GM04504 (cell line): ENCODE measurements around the gene PGLYRP1.
A peak's percentile ranks its signal among the peaks of the same experiment; 100 is the strongest.

Source experiments
- DNase-seq: peaks from one replicate; pipeline ENCODE4 v3.0.0-alpha.2; 2012; ENCODE audit warnings: low read depth

Gene PGLYRP1

DNA sequence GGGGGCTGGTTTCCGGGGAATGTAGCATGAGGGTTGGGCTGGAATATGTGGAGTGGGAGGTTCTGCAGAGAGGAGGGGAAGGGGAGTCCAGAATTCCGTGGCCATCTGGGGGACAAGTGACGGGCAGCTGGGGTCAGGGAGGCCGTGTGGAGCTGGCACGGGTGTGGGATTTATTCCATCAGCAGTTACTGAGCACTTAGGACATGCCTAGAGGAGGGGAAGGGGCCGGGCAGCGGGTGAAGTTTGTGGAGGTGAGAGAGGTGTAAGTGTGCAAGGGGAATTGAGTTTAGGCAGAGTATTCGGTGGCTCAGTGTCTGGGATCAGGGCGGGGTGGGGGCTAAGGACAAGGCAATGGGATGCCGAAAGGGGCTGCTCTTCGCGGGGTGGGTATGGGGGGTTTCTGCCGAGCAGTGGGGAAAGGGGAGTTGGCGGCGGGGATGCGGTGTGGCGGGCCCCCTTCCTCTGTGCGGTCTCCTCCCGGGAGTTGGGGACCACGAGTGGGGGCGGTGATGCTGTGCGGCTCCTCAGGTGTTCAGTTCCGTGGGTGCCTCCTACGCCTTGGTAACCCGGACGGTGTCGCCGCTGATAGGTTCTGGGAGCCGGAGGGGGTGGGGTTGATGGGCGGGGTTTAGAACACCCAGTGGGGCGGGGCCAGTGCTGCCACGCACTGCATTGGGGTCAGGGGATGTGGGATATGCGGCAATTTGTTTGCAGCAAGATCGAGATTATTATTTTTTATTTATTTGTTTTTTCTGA is 22.2 kb downstream of the PGLYRP1 start:
- DNase-seq = no peak

- no peak for DNase-seq
These were observed 23.2 kb downstream of the PGLYRP1 start for GRCh38 chr19:45999653-46000121.

DNA sequence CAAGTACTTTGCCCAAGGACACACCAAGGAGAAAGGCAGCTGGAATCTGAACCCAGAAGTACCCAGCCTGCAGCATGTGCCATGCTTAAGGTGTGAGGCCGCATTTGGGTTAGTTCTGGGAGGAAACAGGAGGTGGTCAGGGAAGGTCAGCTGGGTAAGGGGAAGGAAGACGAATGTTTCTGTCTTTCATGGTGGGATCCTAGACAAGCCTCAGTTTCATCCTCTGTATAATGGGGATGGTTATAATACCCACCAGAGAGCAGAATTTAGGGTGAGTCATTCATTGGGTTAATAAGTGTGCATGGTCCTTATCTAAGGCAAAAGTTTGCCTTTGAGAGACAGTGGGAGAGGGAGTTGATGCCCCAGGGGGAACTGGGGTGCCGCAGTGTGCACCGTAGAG is 24.0 kb downstream of the PGLYRP1 start:
- DNase-seq = no peak

GRCh38 chr19:45996933-45997332 is 25.9 kb downstream of the PGLYRP1 start:
- no peak for DNase-seq

- DNase-seq = no peak
These were observed 27.0 kb downstream of the PGLYRP1 start for GRCh38 chr19:45995715-45996385.

DNA sequence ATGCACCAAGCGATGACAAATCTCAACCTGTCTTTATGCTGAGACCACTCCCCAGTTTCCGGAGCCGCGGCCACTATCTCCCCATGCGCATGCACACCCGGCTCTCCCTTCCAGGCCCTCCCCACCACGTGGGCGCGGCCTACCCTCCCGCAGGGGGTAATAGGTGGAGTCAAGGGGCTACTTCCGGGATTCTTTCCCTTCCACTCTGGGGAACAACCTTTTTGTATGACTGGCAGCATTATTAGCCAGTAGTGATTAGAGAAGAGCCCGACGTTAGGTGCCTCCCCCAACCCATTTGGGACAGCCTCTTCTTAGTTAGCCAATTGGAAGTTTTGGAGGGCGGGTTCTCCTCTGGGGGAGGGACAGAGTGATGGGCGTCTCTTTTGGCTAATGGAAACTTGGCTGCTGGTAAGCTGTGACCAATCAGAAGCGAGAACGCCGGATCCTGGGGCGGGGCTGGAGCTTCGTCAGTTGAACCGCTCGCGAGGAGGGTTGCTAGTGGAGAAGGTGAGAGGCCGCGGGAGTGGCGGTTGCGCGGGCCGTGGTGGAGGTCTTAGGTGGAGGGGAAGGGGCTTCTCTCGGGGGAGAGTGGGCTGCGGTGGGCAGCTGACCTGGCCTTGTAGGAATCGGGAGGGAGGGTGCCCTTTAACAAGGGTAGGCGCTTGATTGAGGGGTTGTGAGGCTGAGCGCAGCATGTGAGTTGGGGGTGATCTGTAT is 27.7 kb downstream of the PGLYRP1 start, which contains the start of gene CCDC61:
Gene CCDC61 (plus strand): TSS at position 470 of the 717 bp plus-strand sequence. CDS start 7,552 bp downstream, outside the sequence.
- peak; percentile 100 for DNase-seq

DNA sequence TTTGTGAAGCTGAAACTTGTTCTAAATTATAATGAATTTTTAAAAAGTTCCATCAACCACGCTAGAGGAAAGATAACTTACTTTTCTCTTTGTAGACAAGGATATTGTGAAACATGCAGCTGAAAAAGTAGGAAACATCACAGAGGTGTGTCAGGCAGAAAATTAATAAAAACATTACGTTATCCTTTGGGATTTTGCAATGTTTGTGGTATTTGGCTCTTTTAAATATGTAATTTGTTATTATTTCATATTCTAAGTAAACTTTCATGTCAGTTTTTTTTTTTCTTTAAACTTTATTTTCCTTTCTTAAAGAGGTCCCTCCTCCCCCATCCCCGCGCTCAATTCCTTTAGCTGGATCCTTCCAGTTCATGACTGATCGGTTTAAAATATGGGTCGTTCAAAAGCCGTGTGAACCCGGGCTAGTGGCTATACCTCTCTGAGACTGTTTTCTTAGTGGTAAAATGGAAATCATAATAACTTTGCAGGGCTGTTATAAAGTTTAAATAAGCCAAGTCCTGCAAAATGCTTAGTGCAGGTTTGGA is 28.3 kb downstream of the PGLYRP1 start:
- DNase-seq = no peak

DNA sequence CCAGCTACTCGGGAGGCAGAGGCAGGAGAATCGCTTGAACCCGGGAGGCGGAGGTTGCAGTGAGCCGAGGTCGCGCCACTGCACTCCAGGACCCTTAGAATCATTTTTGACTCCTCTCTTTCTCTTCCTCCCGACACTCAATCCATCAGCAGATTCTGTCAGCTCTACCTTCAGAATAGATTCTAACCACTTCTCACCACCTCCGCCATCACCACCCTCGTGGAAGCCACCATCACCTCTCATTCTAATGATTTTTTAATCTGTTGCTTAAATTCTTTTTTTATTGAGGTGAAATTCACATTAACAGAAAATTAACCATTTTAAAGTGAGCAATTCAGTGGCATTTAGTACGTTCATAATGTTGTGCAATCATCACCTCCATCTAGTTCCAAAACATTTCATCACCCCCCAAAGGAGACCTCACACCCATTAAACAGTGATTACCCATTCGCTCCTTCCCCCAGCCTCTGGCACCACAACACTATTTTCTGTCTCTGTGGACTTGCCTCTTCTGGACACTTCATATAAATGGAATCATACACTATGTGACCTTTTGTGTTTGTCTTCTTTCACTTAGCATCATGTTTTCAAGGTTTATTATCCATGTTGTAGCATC is 32.6 kb downstream of the PGLYRP1 start:
- DNase-seq = no peak

GRCh38 chr19:45985321-45985720 is 37.5 kb downstream of the PGLYRP1 start:
- DNase-seq = no peak

GRCh38 chr19:45981350-45981749 is 41.5 kb downstream of the PGLYRP1 start:
- DNase-seq = no peak

DNA sequence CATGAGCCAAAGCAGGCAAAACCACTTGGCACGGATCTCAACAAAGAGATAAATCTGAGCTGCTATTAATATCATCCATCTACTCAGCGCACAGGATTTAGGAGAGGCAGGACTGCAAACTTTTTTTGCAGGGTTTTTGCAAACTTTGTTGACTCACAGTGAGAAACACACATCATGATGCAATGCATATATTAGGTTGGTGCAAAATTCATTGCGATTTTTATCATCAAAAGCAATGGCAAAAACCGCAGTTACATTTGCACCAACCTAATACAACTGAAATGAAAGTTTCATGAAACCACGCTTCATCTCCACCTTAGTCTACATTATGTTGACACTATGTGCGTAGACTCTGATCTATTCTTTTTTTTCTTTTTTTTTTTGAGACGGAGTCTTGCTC is 44.7 kb downstream of the PGLYRP1 start:
- DNase-seq = no peak

DNA sequence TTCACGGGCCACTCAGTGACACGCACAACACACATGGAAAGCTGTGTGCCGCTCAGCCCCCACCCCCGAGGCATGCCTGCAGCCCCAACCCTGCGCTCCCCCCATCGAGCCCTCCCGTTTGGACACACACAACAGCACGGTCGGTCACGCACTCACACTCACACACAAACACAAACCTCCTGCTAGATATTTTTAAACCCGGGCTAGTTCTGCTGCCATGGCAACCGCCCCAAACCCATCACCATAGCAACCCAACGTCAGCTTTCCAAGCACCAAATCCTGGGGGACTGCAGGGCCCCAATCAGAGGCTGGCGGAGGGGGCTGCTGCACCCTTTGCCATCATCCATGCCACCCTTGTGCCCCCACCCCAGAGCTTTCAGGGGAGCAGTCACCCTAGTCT is 46.7 kb downstream of the PGLYRP1 start:
- DNase-seq = no peak

- DNase-seq = no peak
These were observed 47.4 kb downstream of the PGLYRP1 start for GRCh38 chr19:45975306-45976070.

DNA sequence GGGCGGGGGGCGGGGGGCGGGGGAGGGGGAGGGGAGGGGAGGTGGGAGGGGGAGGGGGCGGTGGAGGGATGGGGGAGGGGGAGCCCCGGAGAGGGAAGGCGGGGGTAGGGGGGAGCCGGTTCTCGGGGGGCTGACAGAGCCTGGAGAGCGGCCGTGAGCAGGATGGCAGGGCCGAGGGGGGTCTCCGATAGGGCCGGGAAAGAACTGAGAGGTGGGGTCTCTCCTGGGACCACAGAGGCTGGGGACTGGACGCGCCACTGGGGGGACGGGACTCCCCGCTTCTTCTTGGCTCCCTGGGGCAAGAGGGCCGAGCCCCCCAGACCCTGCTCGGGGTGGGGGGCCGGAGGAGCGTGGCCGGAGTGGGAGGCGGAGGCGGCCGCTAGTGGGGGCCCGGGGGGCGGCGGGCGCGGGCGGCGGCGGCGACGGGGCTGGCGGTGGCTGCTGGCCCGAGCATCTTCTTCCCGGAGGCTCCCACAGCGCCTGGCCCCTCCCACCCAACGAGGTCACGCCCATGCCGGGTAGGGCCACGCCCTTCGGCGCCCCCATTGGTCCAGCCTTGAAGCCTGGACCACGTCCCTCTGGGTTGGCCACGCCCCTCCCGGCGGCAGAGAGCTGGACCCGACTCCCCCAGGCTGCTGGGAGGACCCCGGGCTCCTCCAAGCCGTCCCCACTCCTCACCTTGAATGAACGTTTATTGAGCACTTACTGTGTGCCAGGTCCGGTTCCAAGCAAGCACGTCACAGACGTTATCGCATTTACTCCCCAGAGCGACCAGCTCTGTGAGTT is 49.1 kb downstream of the PGLYRP1 start, which contains the start of gene NOVA2:
Gene NOVA2 (minus strand): TSS at position 313 of the 786 bp plus-strand sequence. CDS start 514 bp downstream, outside the sequence.
- no peak for DNase-seq

DNA sequence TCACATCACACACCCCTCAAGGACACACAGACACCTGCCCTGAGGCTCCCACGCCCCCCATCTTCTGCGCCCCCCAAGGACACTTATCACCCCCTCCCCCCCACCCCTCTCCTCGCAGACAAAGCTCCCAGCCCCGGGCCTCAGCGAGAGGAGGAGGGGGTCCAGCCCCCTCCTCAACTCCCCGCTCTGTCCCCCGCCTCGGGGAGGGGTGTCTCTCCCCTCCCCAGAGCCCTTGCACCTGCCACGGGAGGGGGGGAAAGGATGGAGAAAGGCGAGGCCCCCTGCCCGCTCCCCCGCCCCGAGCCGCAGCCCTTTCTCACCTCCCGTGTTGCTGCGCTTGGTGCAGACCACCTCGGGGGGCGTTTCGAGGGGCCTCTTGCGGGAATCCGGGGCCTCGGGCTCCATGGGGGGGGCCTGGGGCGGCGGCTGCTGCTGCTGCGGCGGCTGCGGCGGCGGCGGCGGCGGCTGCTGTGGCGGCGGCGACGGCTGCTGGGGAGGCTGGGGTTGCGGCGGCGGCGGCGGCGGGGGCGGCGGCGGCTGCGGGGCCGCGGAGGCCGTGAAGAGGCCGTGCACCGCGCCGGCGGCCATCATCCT is 49.8 kb downstream of the PGLYRP1 start:
- DNase-seq = no peak

GRCh38 chr19:45972081-45972946 is 50.5 kb downstream of the PGLYRP1 start:
- no peak for DNase-seq

DNA sequence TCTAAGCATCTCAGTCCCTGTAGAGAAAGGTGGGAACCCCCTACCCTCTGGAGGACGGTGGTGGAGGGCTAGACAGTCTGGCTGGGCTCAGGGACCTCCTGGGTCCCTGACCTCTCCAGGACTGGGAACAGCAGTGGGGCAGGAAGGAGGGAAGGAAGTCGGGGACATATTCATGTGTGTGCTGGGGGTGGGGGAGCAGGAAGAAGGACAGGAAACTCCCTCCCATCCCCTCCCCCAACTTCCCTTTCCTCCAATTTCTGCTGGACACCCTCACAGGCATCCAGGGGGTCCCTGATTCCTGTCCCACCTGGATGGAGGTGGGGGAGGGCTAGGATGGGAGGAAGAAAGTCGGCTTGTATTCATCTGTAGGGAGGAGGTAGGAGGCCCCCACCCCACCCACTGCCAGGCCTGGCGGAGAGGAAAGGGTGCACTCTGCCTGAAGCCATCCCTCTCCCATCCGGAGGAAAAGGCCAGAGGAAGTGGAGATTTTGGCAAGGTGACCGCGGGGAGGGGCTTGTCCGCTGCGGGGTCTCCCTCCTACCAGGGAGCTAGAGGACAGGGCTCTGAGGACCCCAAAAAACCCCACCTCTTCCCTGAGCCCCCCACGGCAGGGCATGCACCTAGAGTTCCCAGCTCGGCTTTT is 51.5 kb downstream of the PGLYRP1 start:
- DNase-seq = no peak

- DNase-seq = no peak
These were observed 53.2 kb downstream of the PGLYRP1 start for GRCh38 chr19:45969676-45970075.
